ENCODE results near the gene ABCA3.
A peak's percentile ranks its signal among the peaks of the same experiment; 100 is the strongest.
"Not testable (repeated sequence)": the region's sequence is repeated elsewhere in the genome, so short reads cannot be mapped to it uniquely, and the experiment has no call there.

ABCA3 gene

DNA sequence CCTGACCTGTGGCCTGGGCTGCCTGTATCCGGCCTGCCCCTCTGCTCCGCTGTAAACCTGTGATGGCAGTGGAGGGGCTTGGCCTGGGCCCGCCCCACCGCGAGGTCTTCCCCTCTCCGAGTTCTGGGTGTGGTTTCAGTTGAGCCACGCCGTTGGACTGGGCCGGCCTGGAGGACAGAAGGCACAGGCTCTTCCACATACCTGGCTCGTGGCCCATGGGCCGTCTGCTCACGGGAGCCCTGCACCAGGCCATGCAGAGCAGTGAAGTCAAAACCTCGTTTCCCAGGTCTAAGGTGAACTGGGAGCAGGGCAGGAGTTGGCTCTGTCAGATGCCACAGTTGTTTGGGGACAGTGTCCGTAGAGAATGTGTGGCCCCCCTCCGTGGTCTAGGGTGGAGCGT is 67.0 kb downstream of the ABCA3 start:
- H3K9me3 ChIP-seq (ENCODE audit: control insufficient read depth in 1 of 2, low read length in 2 of 2) = no peaks in the 10 kb centered on the region
- peaks cover 5 to 15% of the 10 kb centered on the region in 2 donors for H3K27me3 ChIP-seq (ENCODE audit: control insufficient read depth in 1 of 2, insufficient read depth in 2 of 2, low read length in 2 of 2)
- peaks cover 8 to 15% of the 10 kb centered on the region in 2 donors for H3K4me1 ChIP-seq (ENCODE audit: control insufficient read depth in 1 of 2, insufficient read depth in 2 of 2, low read length in 2 of 2)
- H3K27ac ChIP-seq (ENCODE audit: low read depth, low read length) = no peak overlapping the region
- H3K36me3 ChIP-seq (ENCODE audit: control insufficient read depth in 1 of 2, insufficient read depth in 2 of 2, low read length in 2 of 2) = no peaks in the 10 kb centered on the region
- no peak overlapping the region for H3K4me3 ChIP-seq (ENCODE audit: low read depth in 1 of 2, low read length in 2 of 2)
- H3K9ac ChIP-seq (ENCODE audit: low read depth in 1 of 2, low read length in 2 of 2) = no peak overlapping the region

DNA sequence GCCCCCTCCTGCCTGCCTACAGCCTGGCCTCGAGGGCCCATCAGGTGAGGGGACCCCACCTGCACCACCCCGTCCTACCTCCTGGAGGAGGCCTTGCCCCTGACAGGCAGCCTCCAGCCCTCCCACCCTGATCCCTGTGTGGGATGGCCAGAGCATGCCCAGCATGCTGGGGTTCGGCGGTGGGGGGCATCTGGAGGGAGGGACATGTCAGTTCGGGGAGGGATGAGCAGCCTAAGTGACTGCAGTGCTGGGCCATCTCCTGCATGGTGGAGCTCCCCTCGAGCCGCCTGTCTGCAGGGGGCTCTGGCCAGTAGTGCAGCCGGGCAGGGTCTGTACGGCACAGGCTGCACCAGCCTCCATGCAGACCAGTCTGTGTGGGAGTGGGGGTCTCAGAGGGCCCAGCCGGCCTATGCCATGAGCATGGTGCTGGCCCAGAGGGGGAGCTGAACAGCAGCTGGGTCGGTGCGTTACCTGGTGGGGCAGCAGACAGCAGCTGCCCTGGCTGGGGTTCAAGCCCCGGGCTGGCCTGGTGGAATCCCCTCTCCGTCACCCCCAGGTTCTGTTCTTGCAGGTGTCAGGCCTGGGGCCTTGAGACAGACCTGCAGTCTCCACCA is 68.6 kb downstream of the ABCA3 start:
- no peak overlapping the region for H3K4me3 ChIP-seq (ENCODE audit: low read depth in 1 of 2, low read length in 2 of 2)
- H3K9me3 ChIP-seq (ENCODE audit: control insufficient read depth in 1 of 2, low read length in 2 of 2) = no peaks in the 10 kb centered on the region
- no peak overlapping the region for H3K9ac ChIP-seq (ENCODE audit: low read depth in 1 of 2, low read length in 2 of 2)
- no peak overlapping the region for H3K27ac ChIP-seq (ENCODE audit: low read depth, low read length)
- peaks cover 5 to 6% of the 10 kb centered on the region in 2 donors for H3K27me3 ChIP-seq (ENCODE audit: control insufficient read depth in 1 of 2, insufficient read depth in 2 of 2, low read length in 2 of 2)
- peaks cover 8 to 15% of the 10 kb centered on the region in 2 donors for H3K4me1 ChIP-seq (ENCODE audit: control insufficient read depth in 1 of 2, insufficient read depth in 2 of 2, low read length in 2 of 2)
- H3K36me3 ChIP-seq (ENCODE audit: control insufficient read depth in 1 of 2, insufficient read depth in 2 of 2, low read length in 2 of 2) = no peaks in the 10 kb centered on the region

DNA sequence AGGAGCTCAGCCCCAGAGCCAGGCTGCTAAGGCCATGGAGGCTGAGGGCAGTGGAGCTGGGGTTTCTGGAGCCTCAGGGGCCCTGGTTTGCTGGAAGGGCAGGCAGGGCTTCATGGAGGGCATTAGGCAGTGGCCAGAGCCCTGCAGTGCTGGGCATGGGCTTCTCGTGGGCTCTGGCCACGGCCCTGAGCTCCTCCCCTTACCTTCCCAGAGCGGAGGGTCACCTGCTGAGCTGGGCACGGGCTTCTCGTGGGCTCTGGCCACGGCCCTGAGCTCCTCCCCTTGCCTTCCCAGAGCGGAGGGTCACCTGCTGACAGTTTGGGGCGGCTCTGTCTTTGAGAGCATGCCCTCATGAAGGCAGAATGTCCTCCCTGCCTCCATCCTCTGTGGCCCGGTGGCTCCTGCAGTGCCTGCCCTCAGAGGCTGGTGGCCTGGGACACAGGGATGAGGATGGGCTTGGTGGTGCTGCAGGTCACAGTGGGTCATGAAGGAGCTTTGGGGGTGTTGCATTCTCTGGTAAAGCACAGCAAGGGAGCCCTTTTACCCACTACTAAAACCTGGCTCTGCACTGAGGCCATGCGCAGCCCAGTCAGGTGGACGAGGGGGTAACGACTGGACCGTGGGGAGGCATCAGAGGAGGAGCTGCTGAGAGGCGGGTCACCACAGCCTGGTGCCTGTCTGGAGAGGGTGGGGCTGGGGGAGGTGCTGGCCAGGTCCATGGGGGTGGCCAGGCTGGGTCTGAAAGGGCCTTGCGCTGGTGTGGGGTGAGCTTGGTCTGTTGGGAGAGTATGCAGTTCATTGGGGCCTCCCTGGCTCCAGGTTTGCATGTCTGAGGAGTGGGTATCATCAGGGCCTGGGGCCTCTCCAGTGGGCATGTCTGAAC is 69.7 kb downstream of the ABCA3 start:
- Histone ChIP-seq H3K9me3 (ENCODE audit: control insufficient read depth in 1 of 2, low read length in 2 of 2) (no peaks in the 10 kb centered on the region), H3K4me3 (ENCODE audit: low read depth in 1 of 2, low read length in 2 of 2) (no peak overlapping the region), H3K9ac (ENCODE audit: low read depth in 1 of 2, low read length in 2 of 2) (no peak overlapping the region), H3K36me3 (ENCODE audit: control insufficient read depth in 1 of 2, insufficient read depth in 2 of 2, low read length in 2 of 2) (no peaks in the 10 kb centered on the region), H3K4me1 (ENCODE audit: control insufficient read depth in 1 of 2, insufficient read depth in 2 of 2, low read length in 2 of 2) (peaks cover 8 to 24% of the 10 kb centered on the region in 2 donors), H3K27me3 (ENCODE audit: control insufficient read depth in 1 of 2, insufficient read depth in 2 of 2, low read length in 2 of 2) (peaks cover 0 to 3% of the 10 kb centered on the region in 2 donors), H3K27ac (ENCODE audit: low read depth, low read length) (no peak overlapping the region)

DNA sequence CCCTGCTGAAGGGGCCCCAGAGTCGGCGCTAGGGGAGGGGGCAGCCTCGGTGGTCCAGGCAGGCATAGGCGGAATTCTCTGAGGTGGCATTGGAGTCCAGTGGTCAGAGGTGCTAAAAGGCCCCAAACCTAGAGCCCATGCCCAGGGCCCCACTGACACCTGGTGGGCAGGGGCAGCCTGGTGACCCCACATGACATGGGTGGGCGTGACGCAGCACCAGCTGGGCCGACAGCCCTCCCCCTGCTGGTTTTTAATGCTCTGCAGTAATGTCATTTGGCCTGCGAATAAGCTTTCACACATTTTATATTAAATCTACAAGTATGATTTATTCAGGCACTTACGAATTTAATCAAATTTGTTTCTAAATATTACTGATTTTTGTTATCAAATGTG is 70.5 kb downstream of the ABCA3 start:
- peaks cover 8 to 28% of the 10 kb centered on the region in 2 donors for H3K4me1 ChIP-seq (ENCODE audit: control insufficient read depth in 1 of 2, insufficient read depth in 2 of 2, low read length in 2 of 2)
- H3K27me3 ChIP-seq (ENCODE audit: control insufficient read depth in 1 of 2, insufficient read depth in 2 of 2, low read length in 2 of 2) = no peaks in the 10 kb centered on the region
- no peaks in the 10 kb centered on the region for H3K36me3 ChIP-seq (ENCODE audit: control insufficient read depth in 1 of 2, insufficient read depth in 2 of 2, low read length in 2 of 2)
- H3K4me3 ChIP-seq (ENCODE audit: low read depth in 1 of 2, low read length in 2 of 2) = no peak overlapping the region
- H3K27ac ChIP-seq (ENCODE audit: low read depth, low read length) = no peak overlapping the region
- no peaks in the 10 kb centered on the region for H3K9me3 ChIP-seq (ENCODE audit: control insufficient read depth in 1 of 2, low read length in 2 of 2)
- H3K9ac ChIP-seq (ENCODE audit: low read depth in 1 of 2, low read length in 2 of 2) = peak overlapping the region; percentile 54 to 90

DNA sequence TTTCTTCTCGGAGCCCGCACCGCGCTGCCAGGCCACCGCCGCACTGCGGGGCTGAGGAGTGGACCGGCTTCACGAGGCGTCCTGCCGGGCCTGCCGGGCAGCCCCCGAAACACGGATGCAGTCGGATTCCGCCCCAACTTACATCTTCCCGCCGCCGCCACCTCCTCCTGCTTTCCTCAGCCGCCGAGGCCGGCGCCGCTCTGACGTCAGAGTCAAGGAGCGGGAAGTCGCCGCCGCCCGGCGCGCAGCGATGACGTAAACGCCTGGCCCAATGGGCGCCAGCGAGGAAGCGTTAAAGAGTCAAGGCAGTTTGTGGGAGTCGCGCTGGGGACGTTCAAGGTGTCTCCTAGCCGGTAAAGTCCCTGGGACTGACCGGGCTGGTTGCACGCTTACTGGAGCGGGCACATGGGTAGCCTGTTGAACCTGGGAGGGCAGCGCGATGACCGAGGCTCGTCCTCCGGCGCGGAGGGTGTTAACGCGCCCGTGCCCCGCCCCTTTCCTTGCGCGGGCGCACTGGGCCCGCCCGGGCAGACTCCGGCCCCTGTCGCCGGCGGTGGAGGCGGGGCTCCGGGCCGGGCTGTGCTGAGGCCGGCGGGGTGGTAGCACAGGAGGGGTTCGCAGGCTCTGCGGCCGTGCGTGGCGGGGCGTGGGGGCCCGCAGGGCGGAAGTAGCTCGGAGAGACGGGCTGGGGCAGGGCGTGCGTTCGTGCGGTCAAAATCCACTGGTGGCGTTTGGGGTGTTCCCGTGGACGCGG is 72.4 kb downstream of the ABCA3 start, which contains the start of gene RNPS1:
RNPS1 (minus strand) TSS at position 214 of the 754 bp plus-strand sequence. CDS start 3,483 bp downstream, outside the sequence.
- Histone ChIP-seq H3K4me3 (ENCODE audit: low read depth in 1 of 2, low read length in 2 of 2) (peak within 1 kb of the TSS; percentile 88 to 89), H3K9ac (ENCODE audit: low read depth in 1 of 2, low read length in 2 of 2) (peak within 1 kb of the TSS; percentile 73 to 90), H3K9me3 (ENCODE audit: control insufficient read depth in 1 of 2, low read length in 2 of 2) (no peaks in the 10 kb centered on the region), H3K36me3 (ENCODE audit: control insufficient read depth in 1 of 2, insufficient read depth in 2 of 2, low read length in 2 of 2) (peaks cover 4 to 12% of the 10 kb centered on the region in 2 donors), H3K27ac (ENCODE audit: low read depth, low read length) (peak within 1 kb of the TSS; percentile 100), H3K27me3 (ENCODE audit: control insufficient read depth in 1 of 2, insufficient read depth in 2 of 2, low read length in 2 of 2) (no peaks in the 10 kb centered on the region), H3K4me1 (ENCODE audit: control insufficient read depth in 1 of 2, insufficient read depth in 2 of 2, low read length in 2 of 2) (peaks cover 8 to 28% of the 10 kb centered on the region in 2 donors)

DNA sequence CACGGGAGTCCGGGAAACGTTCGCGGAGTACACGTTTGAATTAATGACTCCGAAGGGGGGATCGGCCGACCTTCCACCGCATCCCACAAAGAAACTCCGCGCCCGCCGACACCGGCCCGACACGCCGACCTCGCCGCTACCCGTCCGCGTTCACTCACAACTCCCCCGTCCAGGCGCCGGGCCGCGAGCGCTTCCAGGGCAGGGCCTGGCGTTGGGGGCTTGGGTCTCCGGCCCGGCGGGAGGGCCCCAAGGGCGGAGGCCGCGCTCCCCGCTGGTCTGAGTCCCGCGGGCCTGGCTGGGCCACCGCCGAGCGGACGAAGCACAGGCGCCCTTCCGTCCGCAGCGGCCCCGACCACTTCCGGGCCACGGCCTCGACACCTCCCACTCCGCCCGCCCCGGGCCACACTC is 73.0 kb downstream of the ABCA3 start:
- H3K9me3 ChIP-seq (ENCODE audit: control insufficient read depth in 1 of 2, low read length in 2 of 2); H3K27me3 ChIP-seq (ENCODE audit: control insufficient read depth in 1 of 2, insufficient read depth in 2 of 2, low read length in 2 of 2): not testable (repeated sequence)
- Histone ChIP-seq H3K4me1 (ENCODE audit: control insufficient read depth in 1 of 2, insufficient read depth in 2 of 2, low read length in 2 of 2) (peaks cover 8 to 28% of the 10 kb centered on the region in 2 donors), H3K4me3 (ENCODE audit: low read depth in 1 of 2, low read length in 2 of 2) (peak overlapping the region; percentile 88 to 89), H3K36me3 (ENCODE audit: control insufficient read depth in 1 of 2, insufficient read depth in 2 of 2, low read length in 2 of 2) (peaks cover 9 to 18% of the 10 kb centered on the region in 2 donors), H3K9ac (ENCODE audit: low read depth in 1 of 2, low read length in 2 of 2) (peak overlapping the region; percentile 66 to 90), H3K27ac (ENCODE audit: low read depth, low read length) (peak overlapping the region; percentile 100)

DNA sequence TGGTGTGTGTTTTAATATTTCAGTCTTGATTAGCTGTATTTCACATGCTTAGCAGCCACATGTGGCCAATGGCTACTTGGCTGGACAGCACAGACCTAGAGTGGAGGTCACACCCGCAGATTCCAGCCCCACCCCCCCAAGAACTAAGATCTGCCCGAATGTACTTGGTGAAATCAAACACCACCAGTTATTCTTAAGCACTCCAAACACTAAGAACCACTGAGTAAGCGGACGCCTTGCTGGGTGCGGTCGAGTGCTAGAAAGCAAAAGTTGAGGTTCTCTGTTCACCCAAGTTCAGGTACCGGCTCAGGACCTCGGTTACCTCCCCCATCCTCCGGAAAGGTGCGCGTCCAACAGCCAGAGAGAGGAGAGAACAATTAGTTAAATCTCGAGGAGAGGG is 73.6 kb downstream of the ABCA3 start:
- not testable (repeated sequence) for H3K27ac ChIP-seq (ENCODE audit: low read depth, low read length)

DNA sequence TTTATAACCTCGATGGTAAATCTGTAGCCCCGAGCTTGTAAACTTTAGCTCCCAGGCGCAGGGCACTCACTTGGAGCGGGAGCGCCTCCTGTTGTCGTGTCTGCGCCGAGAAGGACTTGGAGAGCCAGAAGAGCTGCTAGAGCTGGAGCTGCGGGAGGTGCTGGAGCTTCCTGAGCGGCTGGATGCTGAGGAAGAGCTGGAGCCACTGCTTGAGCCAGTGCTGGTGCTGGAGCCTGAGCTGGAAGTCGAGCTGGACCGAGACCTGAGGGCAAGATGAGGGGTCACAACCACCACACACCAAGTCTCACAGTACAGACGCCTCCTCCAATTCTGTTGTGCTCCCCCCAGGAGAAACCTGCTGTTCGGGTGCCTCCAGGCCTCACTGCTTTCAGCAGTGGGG is 77.5 kb downstream of the ABCA3 start:
- peaks cover 0 to 14% of the 10 kb centered on the region in 2 donors for H3K4me1 ChIP-seq (ENCODE audit: control insufficient read depth in 1 of 2, insufficient read depth in 2 of 2, low read length in 2 of 2)
- not testable (repeated sequence) for H3K9ac ChIP-seq (ENCODE audit: low read depth in 1 of 2, low read length in 2 of 2); H3K27ac ChIP-seq (ENCODE audit: low read depth, low read length); H3K4me3 ChIP-seq (ENCODE audit: low read depth in 1 of 2, low read length in 2 of 2); H3K27me3 ChIP-seq (ENCODE audit: control insufficient read depth in 1 of 2, insufficient read depth in 2 of 2, low read length in 2 of 2); H3K9me3 ChIP-seq (ENCODE audit: control insufficient read depth in 1 of 2, low read length in 2 of 2)
- peaks cover 27 to 54% of the 10 kb centered on the region in 2 donors for H3K36me3 ChIP-seq (ENCODE audit: control insufficient read depth in 1 of 2, insufficient read depth in 2 of 2, low read length in 2 of 2)

More for the DNA sequence above, 73.6 kb downstream of the ABCA3 start:
- H3K9me3 ChIP-seq (ENCODE audit: control insufficient read depth in 1 of 2, low read length in 2 of 2); H3K27me3 ChIP-seq (ENCODE audit: control insufficient read depth in 1 of 2, insufficient read depth in 2 of 2, low read length in 2 of 2): not testable (repeated sequence)
- Histone ChIP-seq H3K4me1 (ENCODE audit: control insufficient read depth in 1 of 2, insufficient read depth in 2 of 2, low read length in 2 of 2) (peaks cover 8 to 28% of the 10 kb centered on the region in 2 donors), H3K9ac (ENCODE audit: low read depth in 1 of 2, low read length in 2 of 2) (peak overlapping the region; percentile 66 to 90), H3K4me3 (ENCODE audit: low read depth in 1 of 2, low read length in 2 of 2) (peak overlapping the region; percentile 88 to 89), H3K36me3 (ENCODE audit: control insufficient read depth in 1 of 2, insufficient read depth in 2 of 2, low read length in 2 of 2) (peaks cover 16 to 24% of the 10 kb centered on the region in 2 donors)

DNA sequence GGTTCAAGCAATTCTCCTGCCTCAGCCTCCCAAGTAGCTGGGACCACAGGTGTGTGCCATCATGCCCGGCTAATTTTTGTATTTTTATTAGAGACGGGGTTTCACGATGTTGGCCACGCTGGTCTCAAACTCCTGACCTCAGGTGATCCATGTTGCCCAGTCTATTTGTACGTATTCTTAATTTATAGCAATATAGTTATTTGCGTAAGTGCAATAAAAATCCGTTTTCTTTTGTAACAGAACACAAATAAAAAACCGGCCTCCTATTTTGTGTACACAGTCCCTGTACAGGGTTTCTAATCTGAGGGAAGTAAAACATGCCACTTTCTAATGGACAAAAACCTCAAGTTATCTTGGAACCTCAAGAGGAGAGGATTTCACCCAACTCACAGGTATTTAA is 80.3 kb downstream of the ABCA3 start:
- no peaks in the 10 kb centered on the region for H3K27me3 ChIP-seq (ENCODE audit: control insufficient read depth in 1 of 2, insufficient read depth in 2 of 2, low read length in 2 of 2)
- H3K4me1 ChIP-seq (ENCODE audit: control insufficient read depth in 1 of 2, insufficient read depth in 2 of 2, low read length in 2 of 2) = no peaks in the 10 kb centered on the region
- no peak overlapping the region for H3K27ac ChIP-seq (ENCODE audit: low read depth, low read length)
- peaks cover 45 to 81% of the 10 kb centered on the region in 2 donors for H3K36me3 ChIP-seq (ENCODE audit: control insufficient read depth in 1 of 2, insufficient read depth in 2 of 2, low read length in 2 of 2)
- H3K4me3 ChIP-seq (ENCODE audit: low read depth in 1 of 2, low read length in 2 of 2) = no peak overlapping the region
- H3K9me3 ChIP-seq (ENCODE audit: control insufficient read depth in 1 of 2, low read length in 2 of 2) = no peaks in the 10 kb centered on the region
- H3K9ac ChIP-seq (ENCODE audit: low read depth in 1 of 2, low read length in 2 of 2) = no peak overlapping the region
